Fibroblast of pulmonary artery (primary cell): ENCODE measurements around the gene ARFGAP3.

ENCODE experiments used
- DNase-seq: peaks from one replicate; pipeline ENCODE4 v3.0.0-alpha.2; 2010; ENCODE audit warnings: low read depth
- H3K4me3 ChIP-seq: replicated peaks from 2 replicates; pipeline ENCODE4 v1.5.1; 2011; ENCODE audit warnings: low read depth, mild to moderate bottlenecking, control low read depth, low read length, moderate library complexity
- TF ChIP-seq, protein P1 (sequence below): IDR thresholded peaks from 2 replicates; pipeline ENCODE4 v1.5.1; 2011; ENCODE audit warnings: mild to moderate bottlenecking, control low read depth, low read length, inconsistent platforms; ENCODE audit errors: missing control alignments

The ARFGAP3 gene

DNA sequence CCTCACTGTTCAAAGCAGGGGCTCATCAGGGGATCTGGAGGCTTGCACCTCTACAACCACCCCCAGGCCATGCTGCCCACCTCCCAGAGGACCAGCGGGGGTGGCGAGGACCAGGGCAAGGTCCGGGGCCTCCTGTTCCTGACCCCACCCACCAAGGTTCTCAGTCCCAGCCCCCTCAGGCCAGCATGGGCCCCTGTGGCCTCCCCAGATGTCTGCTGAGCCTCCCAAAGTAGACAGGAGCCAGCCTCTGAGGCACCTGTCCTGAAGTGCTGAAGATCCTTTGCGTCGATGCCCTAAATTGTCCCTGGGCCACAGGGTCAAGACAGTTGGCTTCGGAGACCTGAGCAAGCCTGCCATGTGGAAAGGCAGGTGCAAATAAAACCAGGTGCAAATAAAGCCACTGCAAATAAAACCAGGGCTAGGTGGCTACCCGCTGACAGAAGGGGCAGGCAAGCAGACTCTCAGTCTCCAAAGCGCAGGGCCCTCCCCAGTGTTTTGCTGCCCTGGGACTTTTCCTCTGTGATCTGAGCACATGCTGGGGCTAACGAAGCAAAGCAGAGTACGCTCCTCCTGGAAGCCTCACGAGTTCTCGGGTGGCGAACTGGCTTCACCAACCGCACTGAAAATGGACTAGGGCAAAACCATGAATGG lies 22.4 kb upstream of the ARFGAP3 start:
- H3K4me3 ChIP-seq, result no peak overlapping the region
- TF ChIP-seq, protein P1, sequence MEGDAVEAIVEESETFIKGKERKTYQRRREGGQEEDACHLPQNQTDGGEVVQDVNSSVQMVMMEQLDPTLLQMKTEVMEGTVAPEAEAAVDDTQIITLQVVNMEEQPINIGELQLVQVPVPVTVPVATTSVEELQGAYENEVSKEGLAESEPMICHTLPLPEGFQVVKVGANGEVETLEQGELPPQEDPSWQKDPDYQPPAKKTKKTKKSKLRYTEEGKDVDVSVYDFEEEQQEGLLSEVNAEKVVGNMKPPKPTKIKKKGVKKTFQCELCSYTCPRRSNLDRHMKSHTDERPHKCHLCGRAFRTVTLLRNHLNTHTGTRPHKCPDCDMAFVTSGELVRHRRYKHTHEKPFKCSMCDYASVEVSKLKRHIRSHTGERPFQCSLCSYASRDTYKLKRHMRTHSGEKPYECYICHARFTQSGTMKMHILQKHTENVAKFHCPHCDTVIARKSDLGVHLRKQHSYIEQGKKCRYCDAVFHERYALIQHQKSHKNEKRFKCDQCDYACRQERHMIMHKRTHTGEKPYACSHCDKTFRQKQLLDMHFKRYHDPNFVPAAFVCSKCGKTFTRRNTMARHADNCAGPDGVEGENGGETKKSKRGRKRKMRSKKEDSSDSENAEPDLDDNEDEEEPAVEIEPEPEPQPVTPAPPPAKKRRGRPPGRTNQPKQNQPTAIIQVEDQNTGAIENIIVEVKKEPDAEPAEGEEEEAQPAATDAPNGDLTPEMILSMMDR, result no peak
- no peak for DNase-seq

DNA sequence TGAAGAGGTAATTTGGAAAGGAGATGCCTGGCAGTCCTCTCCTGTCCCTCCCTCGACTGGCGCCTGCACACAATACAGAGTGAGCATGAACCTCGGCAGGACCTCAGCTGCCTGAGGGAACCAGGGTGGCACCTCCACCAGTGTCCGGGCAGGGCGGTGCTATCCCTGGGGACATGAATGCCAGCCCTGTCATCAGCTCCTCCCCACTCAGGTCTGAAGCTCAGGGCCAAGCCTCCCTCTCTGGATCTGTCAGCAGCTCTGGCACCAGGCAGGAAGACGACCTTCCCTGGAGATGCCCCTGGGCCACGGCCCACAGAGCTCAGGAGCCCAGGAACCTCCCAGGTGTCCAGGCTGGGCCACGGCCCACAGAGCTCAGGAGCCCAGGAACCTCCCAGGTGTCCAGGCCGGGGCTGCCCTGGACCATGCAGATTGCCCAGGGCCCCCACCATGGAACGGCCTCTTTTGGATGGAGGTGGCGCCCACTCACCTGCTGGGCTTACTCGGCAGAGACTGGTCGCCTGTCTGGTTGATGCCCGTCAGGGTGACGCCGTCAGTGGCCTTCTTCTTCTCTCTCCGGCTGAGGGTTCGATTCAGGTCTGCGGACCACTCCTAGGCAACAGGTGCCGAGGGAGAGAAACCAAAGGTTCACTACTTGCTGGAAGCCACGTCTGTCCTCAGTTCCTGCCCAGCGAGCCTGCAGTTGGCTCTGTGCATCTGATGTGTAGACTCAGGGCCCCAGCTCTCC lies 21.7 kb upstream of the ARFGAP3 start:
- H3K4me3 ChIP-seq, result no peak overlapping the region
- TF ChIP-seq, protein P1, result no peak
- DNase-seq, result no peak

DNA sequence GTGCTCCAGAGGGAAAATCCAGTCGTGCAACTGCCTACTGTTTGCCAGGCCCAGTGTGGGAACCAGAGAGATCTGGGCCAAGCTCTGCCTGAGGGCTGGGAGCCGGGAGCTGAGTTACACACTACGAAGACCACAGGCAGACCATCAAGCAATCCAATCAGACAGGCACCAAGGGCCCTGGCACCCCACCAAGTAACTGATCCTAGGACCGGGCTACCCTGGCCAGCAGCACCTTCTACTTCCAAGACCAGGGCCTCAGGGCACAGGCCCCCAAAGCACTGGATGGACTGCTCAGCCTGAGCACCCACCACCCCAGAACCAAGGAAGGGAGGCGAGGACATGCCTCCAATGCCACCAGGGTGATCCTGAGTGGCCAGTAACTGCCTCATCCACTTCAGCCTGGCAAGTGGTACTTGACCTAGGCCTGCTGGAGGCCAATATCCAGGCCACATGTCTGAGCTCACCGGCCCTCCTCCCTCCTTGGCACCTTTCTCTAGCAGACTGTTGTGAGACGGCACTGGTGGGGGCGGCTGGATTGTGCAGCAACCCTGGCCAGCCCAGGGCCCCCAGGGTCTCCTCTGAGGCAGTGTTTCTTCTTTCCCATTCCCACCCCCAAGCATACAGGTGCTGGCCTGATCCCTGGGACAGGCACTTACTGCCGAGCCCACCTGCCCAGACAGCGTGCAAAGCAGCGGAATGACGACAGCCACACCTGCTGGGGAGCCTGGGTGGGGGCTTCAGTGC lies 20.7 kb upstream of the ARFGAP3 start:
- no peak for DNase-seq
- no peak overlapping the region for H3K4me3 ChIP-seq
- TF ChIP-seq, protein P1, result no peak

DNA sequence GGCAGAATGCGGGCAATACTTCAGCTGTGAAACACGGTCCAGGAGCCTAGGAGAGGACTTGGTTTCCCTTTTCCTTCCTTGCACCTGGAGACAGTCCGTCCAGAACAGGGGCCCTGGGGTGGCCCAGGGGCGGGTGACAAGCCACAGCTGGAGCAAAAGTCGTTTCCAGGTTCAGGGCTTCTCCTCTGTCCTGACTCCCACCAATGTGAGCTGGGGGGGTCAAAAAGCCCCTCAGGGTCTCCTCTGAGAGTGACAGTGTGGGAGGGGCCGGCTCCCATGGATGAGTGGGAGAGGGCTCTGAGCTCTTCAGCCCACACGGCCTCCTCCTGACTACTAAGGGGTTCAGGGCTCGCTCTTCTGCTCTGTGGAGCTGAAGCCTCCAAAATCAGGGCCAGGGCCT lies 20.1 kb upstream of the ARFGAP3 start:
- H3K4me3 ChIP-seq, result no peak overlapping the region
- TF ChIP-seq, protein P1, result no peak
- DNase-seq, result no peak

DNA sequence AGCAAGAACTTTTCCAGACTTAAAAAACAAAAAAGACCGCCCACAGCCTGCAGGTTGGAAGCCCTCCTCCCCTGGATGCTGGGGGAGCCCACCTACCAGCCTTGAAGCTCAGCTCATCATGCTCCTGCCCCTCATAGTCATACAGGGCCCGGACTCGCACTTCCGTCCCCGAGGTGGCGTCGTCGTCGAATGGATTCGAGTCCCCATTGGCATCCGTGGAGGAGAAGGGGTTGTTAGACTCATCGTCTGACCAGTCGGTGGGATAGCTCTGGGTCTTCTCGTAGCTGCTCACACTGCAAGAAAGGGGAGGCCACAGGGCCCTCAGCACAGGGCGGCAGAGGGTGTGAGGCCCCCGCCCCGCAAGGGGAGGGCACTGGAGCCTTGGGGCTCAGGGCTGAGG lies 19.0 kb upstream of the ARFGAP3 start:
- H3K4me3 ChIP-seq, result no peak overlapping the region
- no peak for DNase-seq
- TF ChIP-seq, protein P1, result no peak

DNA sequence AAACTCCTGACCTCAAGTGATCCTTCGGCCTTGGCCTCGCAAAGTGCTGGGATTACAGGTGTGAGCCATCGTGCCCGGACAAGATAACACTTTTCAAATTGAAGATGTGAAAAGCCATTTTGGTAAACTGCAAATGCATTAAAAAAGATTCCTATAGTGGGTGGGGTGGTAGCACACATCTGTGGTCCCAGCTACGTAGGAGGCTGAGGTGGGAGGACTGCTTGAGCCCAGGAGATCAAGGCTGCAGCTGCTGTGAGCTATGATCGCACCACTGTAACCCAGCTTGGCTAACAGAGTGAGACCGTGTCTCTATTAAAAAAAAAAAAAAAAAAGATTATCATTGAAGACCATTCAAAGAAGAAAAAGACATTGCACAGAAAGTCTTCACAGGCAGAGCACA lies 16.9 kb upstream of the ARFGAP3 start:
- TF ChIP-seq, protein P1, result no peak
- no peak for DNase-seq
- H3K4me3 ChIP-seq, result no peak overlapping the region
